BLaER1 (cell line): ENCODE data around the gene PRUNE1.

Experiments used
- H3K27ac ChIP-seq: shearing (Covaris generic); formaldehyde crosslinking; 2 replicates; pipeline ENCODE4 v1.8.1; 2022
- H3K27me3 ChIP-seq: shearing (Covaris generic); formaldehyde crosslinking; 2 replicates; pipeline ENCODE4 v1.8.1; 2022
- H3K36me3 ChIP-seq: shearing (Covaris generic); formaldehyde crosslinking; 2 replicates; pipeline ENCODE4 v1.8.1; 2022
- H3K4me1 ChIP-seq: shearing (Covaris generic); formaldehyde crosslinking; 2 replicates; pipeline ENCODE4 v1.8.1; 2022
- H3K4me2 ChIP-seq: shearing (Covaris generic); formaldehyde crosslinking; 2 replicates; pipeline ENCODE4 v1.8.1; 2022
- H3K4me3 ChIP-seq: shearing (Covaris generic); formaldehyde crosslinking; 2 replicates; pipeline ENCODE4 v1.8.1; 2022
- H3K9ac ChIP-seq: shearing (Covaris generic); formaldehyde crosslinking; 2 replicates; pipeline ENCODE4 v1.8.1; 2022
- H3K9me3 ChIP-seq: shearing (Covaris generic); formaldehyde crosslinking; 2 replicates; pipeline ENCODE4 v1.8.1; 2022
- H4K20me1 ChIP-seq: shearing (Covaris generic); formaldehyde crosslinking; 2 replicates; pipeline ENCODE4 v1.8.1; 2022
- Cebpa-rat ChIP-seq: shearing (Covaris generic); IDR thresholded peaks from 2 replicates; pipeline ENCODE4 v1.8.1; 2022

PRUNE1 gene

GRCh38 chr1:151003180-151003579, 5.1 kb upstream of the PRUNE1 start:
- peak overlapping the region; percentile 94 for H3K4me2 ChIP-seq
- TF ChIP-seq Cebpa-rat, result no peak
- peak overlapping the region; percentile 22; the same call in 1 of the 2 replicates for H3K9ac ChIP-seq
- H3K9me3 ChIP-seq, result no peaks in the 10 kb centered on the region
- H4K20me1 ChIP-seq, result no peaks in the 10 kb centered on the region; the same call in 1 of the 2 replicates
- no peak overlapping the region; the same call in 1 of the 2 replicates for H3K27ac ChIP-seq
- peaks cover 65% of the 10 kb centered on the region for H3K4me1 ChIP-seq
- peaks cover 47% of the 10 kb centered on the region for H3K36me3 ChIP-seq
- H3K4me3 ChIP-seq, result no peak overlapping the region
- H3K27me3 ChIP-seq, result no peaks in the 10 kb centered on the region

GRCh38 chr1:151005729-151006319, 2.4 kb upstream of the PRUNE1 start:
- Histone ChIP-seq H3K27ac (peak overlapping the region; percentile 84), H3K9ac (peak overlapping the region; percentile 85)

GRCh38 chr1:151006327-151007052, 1.8 kb upstream of the PRUNE1 start, which contains the start of gene MINDY1:
TSS of gene MINDY1 (minus strand) at chr1:151006902. CDS start at chr1:151002617, 4,285 bp downstream.
- Histone ChIP-seq H3K4me2 (peak within 1 kb of the TSS; percentile 94), H3K4me1 (peaks cover 81% of the 10 kb centered on the region), H3K27me3 (no peaks in the 10 kb centered on the region), H3K9me3 (no peaks in the 10 kb centered on the region), H3K9ac (peak within 1 kb of the TSS; percentile 85), H3K27ac (peak within 1 kb of the TSS; percentile 84), H3K4me3 (peak within 1 kb of the TSS; percentile 72), H3K36me3 (peaks cover 13% of the 10 kb centered on the region), H4K20me1 (no peaks in the 10 kb centered on the region; the same call in 1 of the 2 replicates)
- TF ChIP-seq Cebpa-rat, result no peak

More at GRCh38 chr1:151005729-151006319, 2.4 kb upstream of the PRUNE1 start:
- H3K4me3 ChIP-seq, result peak overlapping the region; percentile 72
- H3K27me3 ChIP-seq, result no peaks in the 10 kb centered on the region
- H3K36me3 ChIP-seq, result peaks cover 20% of the 10 kb centered on the region
- H3K9me3 ChIP-seq, result no peaks in the 10 kb centered on the region
- H3K4me1 ChIP-seq, result peaks cover 75% of the 10 kb centered on the region
- TF ChIP-seq Cebpa-rat, result no peak
- no peaks in the 10 kb centered on the region; the same call in 1 of the 2 replicates for H4K20me1 ChIP-seq
- H3K4me2 ChIP-seq, result peak overlapping the region; percentile 94

- H3K9ac ChIP-seq, result no peak overlapping the region
- H3K9me3 ChIP-seq, result no peaks in the 10 kb centered on the region
- H3K36me3 ChIP-seq, result no peaks in the 10 kb centered on the region; the same call in 1 of the 2 replicates
- H3K4me1 ChIP-seq, result peaks cover 87% of the 10 kb centered on the region
- no peak for TF ChIP-seq Cebpa-rat
- peak overlapping the region; percentile 94 for H3K4me2 ChIP-seq
- H3K4me3 ChIP-seq, result peak overlapping the region; percentile 76
- no peaks in the 10 kb centered on the region for H3K27me3 ChIP-seq
- no peaks in the 10 kb centered on the region for H4K20me1 ChIP-seq
- H3K27ac ChIP-seq, result no peak overlapping the region
Observed at GRCh38 chr1:151007853-151008243, 401 bp upstream of the PRUNE1 start.

GRCh38 chr1:151009206-151009587, 948 bp downstream of the PRUNE1 start:
- Histone ChIP-seq H4K20me1 (no peaks in the 10 kb centered on the region), H3K4me3 (peak overlapping the region; percentile 76), H3K9ac (peak overlapping the region; percentile 84), H3K4me2 (peak overlapping the region; percentile 94), H3K4me1 (peaks cover 87% of the 10 kb centered on the region), H3K27me3 (no peaks in the 10 kb centered on the region), H3K27ac (peak overlapping the region; percentile 75; the same call in 1 of the 2 replicates), H3K36me3 (no peaks in the 10 kb centered on the region), H3K9me3 (no peaks in the 10 kb centered on the region)
- no peak for TF ChIP-seq Cebpa-rat

GRCh38 chr1:151009674-151010345, 1.6 kb downstream of the PRUNE1 start:
- no peak for TF ChIP-seq Cebpa-rat
- peaks cover 85% of the 10 kb centered on the region for H3K4me1 ChIP-seq
- H3K36me3 ChIP-seq, result no peaks in the 10 kb centered on the region
- H4K20me1 ChIP-seq, result no peaks in the 10 kb centered on the region
- peak overlapping the region; percentile 94 for H3K4me2 ChIP-seq
- no peaks in the 10 kb centered on the region for H3K9me3 ChIP-seq
- H3K9ac ChIP-seq, result peak overlapping the region; percentile 84; the same call in 1 of the 2 replicates
- peak overlapping the region; percentile 76 for H3K4me3 ChIP-seq
- H3K27ac ChIP-seq, result no peak overlapping the region
- no peaks in the 10 kb centered on the region for H3K27me3 ChIP-seq

GRCh38 chr1:151010346-151010726, 2.1 kb downstream of the PRUNE1 start:
- H4K20me1 ChIP-seq, result no peaks in the 10 kb centered on the region

GRCh38 chr1:151011154-151011850, 3.1 kb downstream of the PRUNE1 start:
- H3K27ac ChIP-seq, result no peak overlapping the region
- no peak for TF ChIP-seq Cebpa-rat
- H4K20me1 ChIP-seq, result no peaks in the 10 kb centered on the region
- H3K4me2 ChIP-seq, result peak overlapping the region; percentile 94
- 0 out of 2 replicates have a peak, but pooled peaks cover 10% of the 10 kb centered on the region for H3K36me3 ChIP-seq
- H3K9me3 ChIP-seq, result no peaks in the 10 kb centered on the region
- peaks cover 74% of the 10 kb centered on the region for H3K4me1 ChIP-seq
- H3K4me3 ChIP-seq, result no peak overlapping the region
- no peaks in the 10 kb centered on the region for H3K27me3 ChIP-seq
- no peak overlapping the region for H3K9ac ChIP-seq

More at GRCh38 chr1:151010346-151010726, 2.1 kb downstream of the PRUNE1 start:
- Histone ChIP-seq H3K4me2 (peak overlapping the region; percentile 94), H3K4me3 (no peak overlapping the region), H3K36me3 (no peaks in the 10 kb centered on the region), H3K9ac (no peak overlapping the region), H3K27me3 (no peaks in the 10 kb centered on the region), H3K27ac (no peak overlapping the region), H3K4me1 (peaks cover 80% of the 10 kb centered on the region), H3K9me3 (no peaks in the 10 kb centered on the region)
- TF ChIP-seq Cebpa-rat, result no peak
